Activated CD4-positive, alpha-beta T cell treated with anti-CD3 and anti-CD28 coated beads, Interleukin-2, amount 10 ng/mL, durations not matched to agents 7 days and 5 days (primary cell): ENCODE results near the gene MAST4. TPM values are rescaled to one million over a fixed set of nuclear protein-coding genes. Genes with fewer than 3 reads are reported as not detected.

ENCODE experiments used
- CTCF ChIA-PET: fragments of 350-600 bp; sonication (Branson Sonifier 250); formaldehyde crosslinking; loops from one replicate; lab custom pipeline; 2021; ENCODE audit warnings: antibody characterized with exemption; lab: Charles Lee
- POLR2A ChIA-PET: fragments of 350-600 bp; sonication (Branson Sonifier 250); formaldehyde crosslinking; loops from one replicate; lab custom pipeline; 2021; ENCODE audit warnings: antibody characterized with exemption; lab: Charles Lee
- DNase-seq: peaks from one replicate; pipeline ENCODE4 v3.0.0-alpha.2; 2020
- H3K27ac Mint-ChIP-seq: one replicate; pipeline ENCODE4 v1.8.0; 2021; ENCODE audit warnings: mild to moderate bottlenecking, moderate library complexity, mixed read lengths
- H3K27me3 Mint-ChIP-seq: one replicate; pipeline ENCODE4 v1.8.0; 2021; ENCODE audit warnings: mixed read lengths
- H3K36me3 Mint-ChIP-seq: one replicate; pipeline ENCODE4 v1.8.0; 2021; ENCODE audit warnings: low read depth, mixed read lengths
- H3K4me1 Mint-ChIP-seq: one replicate; pipeline ENCODE4 v1.8.0; 2021; ENCODE audit warnings: mixed read lengths
- H3K4me3 Mint-ChIP-seq: one replicate; pipeline ENCODE4 v1.8.0; 2021; ENCODE audit warnings: mild to moderate bottlenecking, moderate library complexity, mixed read lengths
- H3K9me3 Mint-ChIP-seq: one replicate; pipeline ENCODE4 v1.8.0; 2021; ENCODE audit warnings: mixed read lengths
- total RNA-seq, 2 experiments: library from RNA; stranded (reverse); gene quantifications; one replicate each; pipeline ENCODE4 v1.2.3, GENCODE V29; 2021

Gene MAST4
- total RNA-seq, 2 experiments from 2014 or later: 23.5 to 25.8 TPM

GRCh38 chr5:66945389-66946349, 349.5 kb downstream of the MAST4 start:
- CTCF ChIA-PET: interaction anchor here (0.6 kb wide), 1 partner anchor 40 kb away, joined by 3 read pairs; no protein-coding TSS in a partner anchor
- POLR2A ChIA-PET: no interaction called here
- H3K9me3 Mint-ChIP-seq: peaks cover 6% of the 10 kb centered on the region
- DNase-seq: no peak
- no peak overlapping the region for H3K27ac Mint-ChIP-seq
- H3K4me3 Mint-ChIP-seq: no peak overlapping the region
- H3K4me1 Mint-ChIP-seq: peaks cover 7% of the 10 kb centered on the region
- H3K27me3 Mint-ChIP-seq: peaks cover 4% of the 10 kb centered on the region
- no peaks in the 10 kb centered on the region for H3K36me3 Mint-ChIP-seq

DNA sequence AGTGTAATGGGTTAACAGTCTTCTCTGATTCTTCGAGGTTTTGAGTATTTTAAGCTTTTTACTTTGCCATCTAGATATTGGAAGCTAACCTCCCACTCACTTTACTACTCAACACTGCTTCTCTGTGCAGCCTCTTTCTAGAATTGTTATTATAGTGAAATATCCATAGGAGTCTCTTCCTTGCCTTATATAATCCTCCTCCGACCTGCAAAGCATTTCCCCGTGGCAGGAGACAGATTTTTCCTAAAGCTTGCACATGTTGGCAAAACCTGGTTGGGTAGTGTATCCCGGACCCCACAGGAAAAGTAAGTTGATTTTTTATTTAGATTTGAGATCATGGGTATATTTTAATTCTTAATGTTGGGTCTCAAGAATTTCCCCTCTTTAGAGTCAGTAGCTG, 351.3 kb downstream of the MAST4 start:
- CTCF ChIA-PET: no interaction called here
- DNase-seq: no peak
- Mint-ChIP-seq H3K4me1 (peaks cover 8% of the 10 kb centered on the region), H3K4me3 (no peak overlapping the region), H3K36me3 (no peaks in the 10 kb centered on the region), H3K27ac (no peak overlapping the region), H3K27me3 (peaks cover 4% of the 10 kb centered on the region), H3K9me3 (no peaks in the 10 kb centered on the region)
- POLR2A ChIA-PET: no interaction called here

- Mint-ChIP-seq H3K27me3 (peaks cover 4% of the 10 kb centered on the region), H3K4me3 (no peak overlapping the region), H3K36me3 (no peaks in the 10 kb centered on the region), H3K4me1 (peaks cover 11% of the 10 kb centered on the region), H3K27ac (no peak overlapping the region), H3K9me3 (no peaks in the 10 kb centered on the region)
- ChIA-PET POLR2A (interaction anchor here (0.6 kb wide), 1 partner anchor 31 kb away, joined by 3 read pairs; no protein-coding TSS in a partner anchor), CTCF (no interaction called here)
- no peak for DNase-seq
Measured at GRCh38 chr5:66949066-66949465, 352.9 kb downstream of the MAST4 start.

- Mint-ChIP-seq H3K9me3 (no peaks in the 10 kb centered on the region), H3K36me3 (no peaks in the 10 kb centered on the region), H3K4me3 (no peak overlapping the region), H3K27me3 (peaks cover 6% of the 10 kb centered on the region), H3K27ac (no peak overlapping the region), H3K4me1 (peaks cover 11% of the 10 kb centered on the region)
- CTCF ChIA-PET: no interaction called here
- POLR2A ChIA-PET: no interaction called here
- no peak for DNase-seq
Measured at GRCh38 chr5:66952153-66952552, 356.0 kb downstream of the MAST4 start.

GRCh38 chr5:66956439-66956838, 360.2 kb downstream of the MAST4 start:
- no peak for DNase-seq
- H3K4me1 Mint-ChIP-seq: peaks cover 11% of the 10 kb centered on the region
- H3K9me3 Mint-ChIP-seq: no peaks in the 10 kb centered on the region
- POLR2A ChIA-PET: no interaction called here
- CTCF ChIA-PET: no interaction called here
- no peak overlapping the region for H3K27ac Mint-ChIP-seq
- no peak overlapping the region for H3K4me3 Mint-ChIP-seq
- H3K36me3 Mint-ChIP-seq: no peaks in the 10 kb centered on the region
- H3K27me3 Mint-ChIP-seq: peaks cover 6% of the 10 kb centered on the region

DNA sequence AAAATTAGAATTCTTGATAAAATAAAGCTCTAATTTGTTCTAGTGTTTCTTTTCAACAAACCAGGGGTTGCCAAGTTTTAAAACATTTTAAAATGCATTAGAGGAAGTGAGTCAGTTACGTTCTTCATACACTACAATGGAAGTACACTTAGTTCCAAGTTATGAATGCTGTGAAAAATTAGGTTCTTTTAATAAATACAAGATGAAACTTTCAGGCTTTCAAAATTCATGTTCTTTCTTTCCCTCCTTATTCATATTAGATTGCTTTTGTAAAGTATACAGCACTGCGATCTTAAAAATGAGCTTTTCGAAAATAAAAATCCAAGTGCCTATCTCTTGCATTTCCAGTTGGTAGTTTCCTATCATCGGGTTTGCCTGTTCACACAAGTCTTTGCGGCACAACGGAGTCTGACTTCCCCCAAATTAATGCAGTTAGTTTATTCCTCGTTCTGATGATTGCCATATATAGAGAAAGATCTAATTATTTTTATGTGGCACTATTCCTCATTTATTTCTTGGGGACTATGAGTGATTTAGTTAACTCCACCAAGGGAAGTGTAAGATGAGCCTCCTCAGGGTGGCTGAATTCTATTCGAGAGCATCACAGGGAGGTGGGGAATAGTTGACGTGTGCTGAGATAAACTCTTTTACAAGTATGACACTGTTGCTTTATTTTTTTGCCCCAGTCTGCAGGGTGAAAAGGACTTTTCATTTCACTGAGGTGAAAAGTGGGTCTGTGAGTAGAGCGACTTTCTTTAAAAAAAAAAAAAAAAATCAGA, 362.2 kb downstream of the MAST4 start:
- peaks cover 6% of the 10 kb centered on the region for H3K27me3 Mint-ChIP-seq
- H3K4me1 Mint-ChIP-seq: no peaks in the 10 kb centered on the region
- H3K9me3 Mint-ChIP-seq: no peaks in the 10 kb centered on the region
- no peak overlapping the region for H3K4me3 Mint-ChIP-seq
- ChIA-PET POLR2A (no interaction called here), CTCF (interaction anchor here (0.9 kb wide), 1 partner anchor 11 kb away, joined by 4 read pairs; no protein-coding TSS in a partner anchor)
- no peak overlapping the region for H3K27ac Mint-ChIP-seq
- no peaks in the 10 kb centered on the region for H3K36me3 Mint-ChIP-seq
- DNase-seq: no peak

GRCh38 chr5:66958980-66959641, 362.9 kb downstream of the MAST4 start:
- Mint-ChIP-seq H3K4me1 (no peaks in the 10 kb centered on the region), H3K27ac (no peak overlapping the region), H3K27me3 (peaks cover 6% of the 10 kb centered on the region), H3K36me3 (no peaks in the 10 kb centered on the region), H3K4me3 (no peak overlapping the region), H3K9me3 (no peaks in the 10 kb centered on the region)
- ChIA-PET CTCF (interaction anchor here (0.9 kb wide), 1 partner anchor 10 kb away, joined by 4 read pairs; no protein-coding TSS in a partner anchor), POLR2A (no interaction called here)
- no peak for DNase-seq

GRCh38 chr5:66959653-66960052, 363.5 kb downstream of the MAST4 start:
- DNase-seq: no peak
- no peaks in the 10 kb centered on the region for H3K36me3 Mint-ChIP-seq
- ChIA-PET POLR2A (no interaction called here), CTCF (no interaction called here)
- H3K9me3 Mint-ChIP-seq: no peaks in the 10 kb centered on the region
- H3K27ac Mint-ChIP-seq: no peak overlapping the region
- no peak overlapping the region for H3K4me3 Mint-ChIP-seq
- H3K4me1 Mint-ChIP-seq: no peaks in the 10 kb centered on the region
- H3K27me3 Mint-ChIP-seq: peaks cover 6% of the 10 kb centered on the region

- Mint-ChIP-seq H3K4me3 (no peak overlapping the region), H3K9me3 (no peaks in the 10 kb centered on the region), H3K27ac (no peak overlapping the region), H3K27me3 (peaks cover 6% of the 10 kb centered on the region), H3K36me3 (no peaks in the 10 kb centered on the region), H3K4me1 (no peaks in the 10 kb centered on the region)
- ChIA-PET CTCF (interaction anchor here (1.0 kb wide), 1 partner anchor 32 kb away, joined by 3 read pairs; no protein-coding TSS in a partner anchor), POLR2A (no interaction called here)
- no peak for DNase-seq
Measured at GRCh38 chr5:66960369-66961137, 364.4 kb downstream of the MAST4 start.

- POLR2A ChIA-PET: no interaction called here
Measured at GRCh38 chr5:66963559-66963971, 367.4 kb downstream of the MAST4 start.

GRCh38 chr5:66966439-66966838, 370.2 kb downstream of the MAST4 start:
- no peak for DNase-seq
- Mint-ChIP-seq H3K27me3 (no peaks in the 10 kb centered on the region), H3K4me1 (no peaks in the 10 kb centered on the region), H3K9me3 (no peaks in the 10 kb centered on the region), H3K27ac (no peak overlapping the region), H3K4me3 (no peak overlapping the region), H3K36me3 (no peaks in the 10 kb centered on the region)
- POLR2A ChIA-PET: no interaction called here
- CTCF ChIA-PET: interaction anchor here (0.9 kb wide), 1 partner anchor 11 kb away, joined by 3 read pairs; no protein-coding TSS in a partner anchor

More at GRCh38 chr5:66963559-66963971, 367.4 kb downstream of the MAST4 start:
- DNase-seq: no peak
- Mint-ChIP-seq H3K27me3 (no peaks in the 10 kb centered on the region), H3K36me3 (no peaks in the 10 kb centered on the region), H3K4me1 (no peaks in the 10 kb centered on the region), H3K27ac (no peak overlapping the region), H3K4me3 (no peak overlapping the region), H3K9me3 (no peaks in the 10 kb centered on the region)
- CTCF ChIA-PET: interaction anchor here (0.5 kb wide), 1 partner anchor 161 kb away, joined by 3 read pairs; no protein-coding TSS in a partner anchor

DNA sequence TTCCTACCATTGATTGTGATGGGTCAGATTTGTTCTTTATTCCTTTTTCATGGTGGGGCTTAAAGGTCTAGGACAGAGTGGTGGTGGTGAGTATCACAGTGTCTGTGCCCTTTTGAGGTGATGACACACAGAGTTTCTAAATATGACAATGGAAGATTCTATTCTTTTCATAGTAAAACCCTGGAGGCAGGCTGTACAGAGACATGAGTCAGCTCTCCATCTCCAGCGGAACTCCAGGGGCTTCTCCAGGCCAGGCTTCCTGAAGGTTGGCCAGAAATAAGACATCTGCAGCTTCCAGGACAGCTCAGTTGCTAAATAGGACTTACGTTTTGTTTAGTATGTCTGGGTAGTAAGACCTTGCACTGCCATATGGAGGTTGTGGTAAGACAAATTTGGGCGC, 370.9 kb downstream of the MAST4 start:
- Mint-ChIP-seq H3K9me3 (no peaks in the 10 kb centered on the region), H3K4me3 (no peak overlapping the region), H3K36me3 (no peaks in the 10 kb centered on the region), H3K27me3 (no peaks in the 10 kb centered on the region), H3K4me1 (no peaks in the 10 kb centered on the region), H3K27ac (no peak overlapping the region)
- ChIA-PET CTCF (interaction anchor here (0.9 kb wide), 1 partner anchor 10 kb away, joined by 3 read pairs; no protein-coding TSS in a partner anchor), POLR2A (no interaction called here)
- DNase-seq: no peak
